ENCODE results near the gene FOXJ1. TPM values are rescaled to one million over a fixed set of nuclear protein-coding genes. Genes with fewer than 3 reads are reported as not detected.

Gene FOXJ1
- total RNA-seq, 1 donor from 2014 or later, result not detected

DNA sequence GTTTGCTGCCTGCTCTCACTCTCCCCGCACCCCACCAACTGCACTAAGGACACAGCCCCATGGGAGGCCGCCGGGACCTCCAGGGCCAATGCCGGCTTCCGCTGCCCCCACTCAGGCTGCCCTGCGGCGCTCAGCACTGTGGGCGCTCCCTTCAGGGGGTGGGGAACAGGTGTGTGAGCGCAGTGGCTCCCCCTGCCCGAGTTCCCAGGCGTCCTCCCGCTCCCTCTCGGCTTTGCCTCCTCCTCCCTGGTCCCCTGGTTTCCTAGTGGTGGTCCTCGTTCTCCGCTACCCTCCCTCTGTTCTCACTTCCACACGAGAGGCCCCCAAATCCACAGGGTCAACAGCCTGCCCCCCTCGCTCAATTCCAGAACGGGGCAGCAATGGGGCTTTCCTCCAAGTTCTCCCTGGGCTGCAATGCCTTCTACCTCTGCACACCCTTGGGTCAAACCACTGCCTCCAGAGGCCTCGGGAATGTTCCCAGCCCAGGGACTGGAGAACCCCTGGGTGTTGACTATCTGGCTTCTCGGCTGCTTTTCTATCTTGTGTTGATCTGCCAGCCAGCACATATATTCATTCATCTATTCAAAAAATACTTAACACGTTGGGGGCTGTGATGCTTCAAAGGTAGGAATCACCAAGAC lies 9.9 kb downstream of the FOXJ1 start:
- intact Hi-C loops (cut with DNase I), result no loop called here
- TF ChIP-seq POLR2AphosphoS5 (IDR thresholded peaks at IDR 0.05; ENCODE audit: insufficient read depth in 1 of 2, low read depth in 1 of 2), result no peak
- H3K27me3 ChIP-seq, result peaks cover 4% of the 10 kb centered on the region

DNA sequence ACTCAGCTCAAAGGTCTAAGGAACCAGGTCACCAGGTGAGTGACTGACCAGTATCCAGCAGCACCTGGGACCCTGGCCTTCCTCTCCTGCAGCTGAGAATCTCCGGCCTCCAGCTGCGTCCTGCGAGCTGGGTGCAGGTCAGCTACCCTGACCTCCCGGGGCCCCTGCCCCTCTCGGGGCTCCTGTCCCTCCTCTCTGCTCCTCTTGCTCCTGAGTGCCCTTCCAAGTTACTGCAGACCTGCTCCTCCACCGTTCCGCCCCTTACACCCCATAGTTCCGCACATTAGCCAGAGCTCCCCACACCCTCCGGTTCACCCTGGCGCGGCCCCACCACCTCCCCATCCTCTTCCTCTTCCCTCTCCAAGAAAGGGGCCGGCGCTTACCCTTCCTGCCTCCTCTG lies 10.6 kb downstream of the FOXJ1 start:
- Histone ChIP-seq H3K27me3 (peaks cover 4% of the 10 kb centered on the region), H3K36me3 (no peaks in the 10 kb centered on the region), H3K4me3 (no peak overlapping the region), H3K4me1 (peaks cover 13% of the 10 kb centered on the region), H3K27ac (no peak overlapping the region), H3K9me3 (no peaks in the 10 kb centered on the region)
- peak in 1 of 2 donors; percentile 79 for DNase-seq (ENCODE audit: extremely low spot score in 2 of 2)
- TF ChIP-seq, protein P1, sequence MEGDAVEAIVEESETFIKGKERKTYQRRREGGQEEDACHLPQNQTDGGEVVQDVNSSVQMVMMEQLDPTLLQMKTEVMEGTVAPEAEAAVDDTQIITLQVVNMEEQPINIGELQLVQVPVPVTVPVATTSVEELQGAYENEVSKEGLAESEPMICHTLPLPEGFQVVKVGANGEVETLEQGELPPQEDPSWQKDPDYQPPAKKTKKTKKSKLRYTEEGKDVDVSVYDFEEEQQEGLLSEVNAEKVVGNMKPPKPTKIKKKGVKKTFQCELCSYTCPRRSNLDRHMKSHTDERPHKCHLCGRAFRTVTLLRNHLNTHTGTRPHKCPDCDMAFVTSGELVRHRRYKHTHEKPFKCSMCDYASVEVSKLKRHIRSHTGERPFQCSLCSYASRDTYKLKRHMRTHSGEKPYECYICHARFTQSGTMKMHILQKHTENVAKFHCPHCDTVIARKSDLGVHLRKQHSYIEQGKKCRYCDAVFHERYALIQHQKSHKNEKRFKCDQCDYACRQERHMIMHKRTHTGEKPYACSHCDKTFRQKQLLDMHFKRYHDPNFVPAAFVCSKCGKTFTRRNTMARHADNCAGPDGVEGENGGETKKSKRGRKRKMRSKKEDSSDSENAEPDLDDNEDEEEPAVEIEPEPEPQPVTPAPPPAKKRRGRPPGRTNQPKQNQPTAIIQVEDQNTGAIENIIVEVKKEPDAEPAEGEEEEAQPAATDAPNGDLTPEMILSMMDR (IDR thresholded peaks at IDR 0.05), result no peak
- TF ChIP-seq POLR2AphosphoS5 (IDR thresholded peaks at IDR 0.05; ENCODE audit: insufficient read depth in 1 of 2, low read depth in 1 of 2) (no peak), POLR2A (IDR thresholded peaks at IDR 0.05) (no peak)
- intact Hi-C loops (cut with DNase I), result no loop called here

More for the DNA sequence above, 9.9 kb downstream of the FOXJ1 start:
- no peaks in the 10 kb centered on the region for H3K36me3 ChIP-seq
- H3K27ac ChIP-seq, result no peak overlapping the region
- no peak overlapping the region for H3K4me3 ChIP-seq
- DNase-seq (ENCODE audit: extremely low spot score in 2 of 2), result peak in 1 of 2 donors; percentile 77
- peaks cover 13% of the 10 kb centered on the region for H3K4me1 ChIP-seq
- no peaks in the 10 kb centered on the region for H3K9me3 ChIP-seq

DNA sequence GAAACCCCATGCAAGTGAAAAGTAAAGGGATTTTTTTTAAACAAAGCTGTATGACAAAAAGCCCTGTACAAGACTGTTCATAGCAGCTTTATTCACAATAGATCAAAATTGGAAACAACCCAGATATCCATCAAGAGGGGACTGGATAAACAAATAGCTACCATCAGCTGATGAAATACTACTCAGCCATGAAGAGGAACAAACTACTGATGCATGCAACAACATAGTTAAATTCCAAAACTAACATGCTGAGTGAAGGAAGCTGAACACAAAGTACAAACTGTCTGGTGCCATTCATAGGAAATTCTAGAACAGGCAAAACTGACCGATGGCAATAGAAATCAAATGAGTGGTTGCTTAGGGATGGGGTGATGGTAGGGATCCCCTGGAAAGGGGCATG lies 15.1 kb downstream of the FOXJ1 start:
- Histone ChIP-seq H3K4me1 (peaks cover 10% of the 10 kb centered on the region), H3K27ac (no peak overlapping the region), H3K36me3 (no peaks in the 10 kb centered on the region), H3K4me3 (no peak overlapping the region), H3K27me3 (no peaks in the 10 kb centered on the region), H3K9me3 (no peaks in the 10 kb centered on the region)
- intact Hi-C loops (cut with DNase I), result no loop called here
- DNase-seq (ENCODE audit: extremely low spot score in 2 of 2), result no peak
- no peak for TF ChIP-seq POLR2A (IDR thresholded peaks at IDR 0.05)
- TF ChIP-seq POLR2AphosphoS5 (IDR thresholded peaks at IDR 0.05; ENCODE audit: insufficient read depth in 1 of 2, low read depth in 1 of 2), result no peak
- TF ChIP-seq, protein P1 (IDR thresholded peaks at IDR 0.05), result no peak

DNA sequence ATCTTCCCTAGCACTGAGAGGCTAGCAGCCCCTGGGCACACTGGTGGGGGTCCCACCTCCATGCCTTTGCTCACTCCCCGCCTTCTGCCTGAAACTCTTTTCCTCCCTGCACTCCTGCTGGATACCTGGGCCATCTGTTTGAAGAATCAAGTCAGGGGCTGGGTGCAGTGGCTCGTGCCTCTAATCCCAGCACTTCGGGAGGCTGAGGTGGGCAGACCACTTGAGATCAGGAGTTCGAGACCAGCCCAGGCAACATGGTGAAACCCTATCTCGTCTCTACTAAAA lies 15.7 kb downstream of the FOXJ1 start:
- intact Hi-C loops (cut with DNase I), result no loop called here
- peak; percentile 71 to 93 for DNase-seq (ENCODE audit: extremely low spot score in 2 of 2)
- TF ChIP-seq, protein P1 (IDR thresholded peaks at IDR 0.05), result no peak
- no peak for TF ChIP-seq POLR2AphosphoS5 (IDR thresholded peaks at IDR 0.05; ENCODE audit: insufficient read depth in 1 of 2, low read depth in 1 of 2)
- TF ChIP-seq POLR2A (IDR thresholded peaks at IDR 0.05), result no peak
- H3K4me1 ChIP-seq, result peaks cover 10% of the 10 kb centered on the region
- H3K9me3 ChIP-seq, result no peaks in the 10 kb centered on the region
- H3K27me3 ChIP-seq, result no peaks in the 10 kb centered on the region
- H3K27ac ChIP-seq, result no peak overlapping the region
- H3K4me3 ChIP-seq, result no peak overlapping the region
- no peaks in the 10 kb centered on the region for H3K36me3 ChIP-seq

DNA sequence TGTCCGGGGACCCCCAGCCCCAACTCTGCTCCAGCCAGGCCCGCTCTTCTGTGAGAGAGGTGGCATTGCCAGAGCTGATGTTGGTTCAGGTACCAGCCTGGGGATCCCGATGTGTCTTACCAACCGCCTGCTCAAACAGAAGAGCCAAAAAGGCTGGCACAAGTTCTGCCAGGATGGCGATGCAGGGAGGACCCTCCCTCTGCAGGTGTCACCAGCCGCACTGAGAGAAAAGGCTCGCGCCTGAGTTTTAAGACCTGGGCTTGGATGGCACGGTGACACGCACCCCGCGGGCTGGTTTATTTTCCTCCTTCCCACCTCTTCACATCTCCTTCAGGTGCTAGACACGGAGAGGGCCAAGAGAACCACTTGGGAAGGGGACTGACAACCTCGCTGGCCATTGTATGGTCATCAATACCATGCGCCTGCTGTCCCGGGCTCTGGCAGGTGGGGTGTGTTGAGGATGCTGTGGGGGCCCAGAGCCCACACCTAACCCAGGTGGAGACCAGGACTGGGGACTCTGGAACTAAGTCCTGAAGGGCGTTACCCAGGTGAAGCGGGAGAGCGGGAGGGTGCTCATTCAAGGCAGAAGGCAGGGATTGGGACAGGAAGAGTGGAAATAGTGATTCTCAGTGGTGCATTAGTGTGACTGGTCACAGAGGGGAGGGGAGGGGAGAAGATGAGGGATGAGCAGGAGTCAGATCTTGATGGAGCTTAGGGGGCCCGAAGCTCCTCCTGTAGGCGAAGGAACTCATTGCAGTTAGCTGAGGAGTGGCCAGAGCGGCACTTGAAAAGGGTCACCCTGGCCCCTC lies 16.3 kb downstream of the FOXJ1 start:
- intact Hi-C loops (cut with DNase I), result loop anchor here (5.0 kb wide), 1 partner anchor 58 kb away; no protein-coding TSS in a partner anchor
- Histone ChIP-seq H3K27ac (no peak overlapping the region), H3K9me3 (no peaks in the 10 kb centered on the region), H3K36me3 (no peaks in the 10 kb centered on the region), H3K27me3 (no peaks in the 10 kb centered on the region), H3K4me3 (no peak overlapping the region), H3K4me1 (peaks cover 10% of the 10 kb centered on the region)
- DNase-seq (ENCODE audit: extremely low spot score in 2 of 2), result peak; percentile 79 to 93
- TF ChIP-seq POLR2A (IDR thresholded peaks at IDR 0.05) (no peak), POLR2AphosphoS5 (IDR thresholded peaks at IDR 0.05; ENCODE audit: insufficient read depth in 1 of 2, low read depth in 1 of 2) (no peak)
- TF ChIP-seq, protein P1 (IDR thresholded peaks at IDR 0.05), result no peak
